Stimulated activated CD8-positive, alpha-beta memory T cell treated with anti-CD3 and anti-CD28 coated beads, Interleukin-12 subunit alpha, Interleukin-12 subunit beta, amount 100 ng/mL, for 1 hour (primary cell): ENCODE measurements around the gene NAT14.
"Not testable (repeated sequence)": the region's sequence is repeated elsewhere in the genome, so short reads cannot be mapped to it uniquely, and the experiment has no call there.

Experiments used
- DNase-seq: peaks from one replicate; pipeline ENCODE4 v3.0.0-alpha.2; 2020; ENCODE audit warnings: low read depth

The NAT14 gene

DNA sequence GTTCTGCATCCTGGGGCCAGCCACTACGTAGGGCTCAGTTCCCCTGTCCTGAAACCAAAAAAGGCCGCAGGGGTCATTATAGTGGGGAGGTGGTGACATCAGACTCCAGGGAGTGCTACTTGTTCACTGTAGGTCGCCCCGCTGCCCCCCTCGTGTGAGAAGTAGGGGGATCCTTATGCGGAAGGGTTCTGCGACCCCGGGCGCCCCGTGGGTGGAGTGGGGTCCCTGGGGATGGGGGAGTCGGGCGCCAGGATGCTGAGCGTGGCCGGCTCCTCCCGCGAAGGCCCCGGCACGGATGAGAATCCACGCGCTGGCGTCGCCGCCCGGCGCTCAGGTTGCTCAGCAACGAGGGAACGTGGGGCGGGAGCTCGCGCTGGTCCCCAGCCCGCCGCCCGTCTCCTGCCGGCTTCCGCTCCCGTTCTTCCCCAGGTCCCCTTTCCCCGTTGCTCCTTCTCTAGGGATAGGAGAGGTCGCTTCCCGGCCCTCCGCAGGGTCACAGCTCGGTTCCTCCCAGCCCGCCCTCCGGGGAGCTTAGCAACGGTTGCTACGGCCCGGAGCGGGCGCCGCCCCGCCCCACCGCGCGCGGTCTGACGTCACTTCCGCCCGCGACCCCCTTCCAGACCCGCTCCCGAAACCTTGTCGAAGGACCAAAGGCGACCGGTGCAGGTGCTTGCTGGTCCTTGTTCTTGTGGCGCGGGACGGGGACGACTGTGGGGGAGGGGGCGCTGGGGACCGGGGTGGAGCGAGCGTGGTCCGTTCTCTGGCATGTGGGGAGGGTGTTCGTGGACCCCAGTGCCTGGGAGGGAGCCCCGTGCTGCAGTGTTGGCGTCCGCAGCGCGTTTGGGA lies at the start of gene NAT14:
NAT14 (plus strand) TSS at position 596 of the 846 bp plus-strand sequence. CDS start 521 bp downstream, outside the sequence.
- DNase-seq, result no peak

GRCh38 chr19:55436847-55437246 lies 48.1 kb upstream of the NAT14 start:
- no peak for DNase-seq

DNA sequence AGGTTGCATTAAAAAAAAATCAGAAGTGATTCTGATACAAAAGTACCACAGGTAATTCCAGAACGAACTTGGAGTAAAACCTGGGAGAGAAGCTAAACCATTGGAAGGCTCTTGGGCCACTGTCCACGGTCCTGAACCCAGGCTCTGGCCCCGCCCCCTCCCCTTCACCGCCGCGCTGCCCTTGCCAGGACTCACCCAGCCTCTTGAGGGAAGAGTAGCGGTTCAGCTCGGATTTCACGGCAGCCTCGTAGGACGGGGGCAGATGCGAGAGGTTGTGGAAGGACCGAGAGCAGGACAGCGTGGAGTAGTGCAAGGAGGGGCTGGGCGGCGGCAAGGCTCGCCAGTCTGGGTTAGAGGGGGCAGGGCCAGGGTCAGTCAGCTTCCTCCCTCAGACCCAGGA lies 47.6 kb upstream of the NAT14 start:
- no peak for DNase-seq

DNA sequence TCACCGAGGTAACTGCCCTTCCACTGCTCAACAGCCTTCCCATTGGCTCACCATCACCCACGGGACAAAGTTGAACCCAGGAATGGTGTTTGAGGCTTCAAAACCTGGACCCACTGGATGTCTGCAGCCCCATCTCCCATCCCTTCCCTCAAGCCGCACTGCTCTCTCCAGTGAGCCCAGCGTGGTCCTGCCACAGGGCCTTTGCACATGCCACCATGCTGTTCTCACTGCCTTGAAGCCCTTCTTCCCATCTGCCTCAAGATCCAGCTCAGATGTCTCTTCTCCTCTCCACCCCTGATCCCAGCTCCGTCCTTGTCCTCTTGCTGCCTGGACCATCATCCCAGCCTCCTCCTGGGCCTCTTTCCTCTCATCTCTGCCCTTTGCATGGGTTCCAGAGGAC lies 45.9 kb upstream of the NAT14 start:
- DNase-seq, result no peak

DNA sequence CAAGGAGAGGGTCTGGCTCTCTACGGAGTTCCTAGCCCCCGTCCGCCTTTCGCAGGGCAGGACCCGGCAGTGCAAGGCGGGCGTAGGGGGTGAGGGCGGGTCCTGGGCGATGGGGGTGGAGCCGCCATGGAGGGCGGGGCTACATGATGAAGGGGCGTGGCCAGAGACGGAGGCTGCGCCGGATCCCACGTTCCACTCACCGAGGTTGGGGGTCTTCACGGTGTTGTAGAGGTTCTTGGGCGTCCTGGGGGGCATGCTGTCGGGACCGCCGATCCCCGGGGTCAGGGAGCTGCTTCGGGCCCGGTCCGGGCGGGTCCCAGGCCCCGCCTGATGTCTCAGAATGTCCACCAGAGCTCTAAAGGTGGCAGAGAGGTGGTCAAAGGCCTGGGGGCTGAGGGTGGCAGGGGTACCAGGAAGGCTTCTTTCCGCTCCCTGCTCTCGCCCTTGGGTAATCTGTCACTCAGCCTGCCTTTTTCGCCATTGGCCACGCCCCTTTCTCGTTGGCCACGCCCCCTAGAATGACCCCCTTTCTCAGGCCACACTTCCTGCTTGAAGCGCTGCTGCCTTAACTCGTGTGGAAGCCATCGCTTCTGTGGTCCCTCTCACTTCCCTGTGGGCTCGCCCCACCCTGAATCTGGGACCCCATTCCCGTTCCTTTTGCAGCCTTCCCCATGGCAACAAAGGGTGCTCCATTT lies 44.4 kb upstream of the NAT14 start:
- no peak for DNase-seq

- DNase-seq, result no peak
Observed at GRCh38 chr19:55441319-55441691, 43.7 kb upstream of the NAT14 start.

DNA sequence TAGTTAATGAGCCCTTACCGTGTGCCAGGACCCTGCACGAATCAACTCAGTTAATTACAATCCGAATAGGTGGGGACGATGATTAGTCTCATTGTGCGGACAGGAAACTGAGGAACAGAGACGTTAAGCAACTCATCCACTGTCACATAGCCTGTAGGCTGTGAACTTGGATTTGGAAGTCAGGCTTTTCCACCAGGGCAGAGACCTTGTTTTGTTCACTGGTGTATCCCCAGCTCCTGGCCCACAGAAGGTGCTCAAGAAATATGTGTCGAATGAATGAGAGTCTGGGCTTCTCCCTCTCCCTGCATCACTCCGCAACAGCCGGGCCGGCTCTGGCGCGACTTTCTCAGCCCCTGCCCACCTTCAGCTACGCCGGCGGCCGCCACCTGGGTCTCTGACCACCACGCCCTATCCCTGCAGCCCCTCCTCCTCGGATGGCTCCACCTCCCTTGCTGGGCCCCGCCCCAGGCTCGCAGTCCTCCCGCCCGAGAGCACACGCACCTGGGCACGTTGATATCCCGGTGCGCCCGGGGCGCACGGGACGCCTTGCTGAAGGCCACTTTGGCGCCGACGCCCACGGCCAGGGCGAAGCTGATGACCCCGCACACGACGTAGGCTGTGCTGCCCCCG lies 43.2 kb upstream of the NAT14 start:
- DNase-seq, result no peak

DNA sequence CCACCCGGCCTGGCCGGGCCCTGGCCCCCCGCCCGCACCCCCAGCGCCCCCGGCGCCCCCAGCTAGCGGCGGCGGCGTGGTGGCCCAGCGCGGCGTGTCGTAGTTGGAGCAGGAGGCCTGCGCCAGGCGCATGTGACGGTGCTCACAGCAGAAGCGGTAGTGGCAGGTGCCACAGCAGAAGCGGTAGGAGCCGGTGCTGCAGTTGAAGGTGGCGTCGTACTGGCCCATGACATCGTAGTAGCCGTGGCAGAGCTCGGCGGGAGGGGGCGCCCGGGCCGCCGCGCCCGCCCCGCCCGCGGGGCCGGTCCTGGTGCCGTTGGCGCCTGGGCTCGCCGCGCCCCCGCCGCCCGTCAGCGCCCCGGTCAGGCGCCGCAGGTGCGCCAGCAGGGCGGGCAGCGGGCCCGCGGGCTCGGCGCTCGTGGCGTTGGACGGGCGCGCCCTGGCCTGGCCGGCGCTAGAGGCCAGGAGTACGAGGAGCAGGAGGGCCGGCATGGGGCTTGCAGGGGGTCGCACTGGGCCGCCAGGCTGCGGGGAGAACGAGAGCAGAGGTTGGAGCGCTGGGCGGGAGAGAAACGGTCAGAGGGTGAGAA lies 42.5 kb upstream of the NAT14 start:
- no peak for DNase-seq

DNA sequence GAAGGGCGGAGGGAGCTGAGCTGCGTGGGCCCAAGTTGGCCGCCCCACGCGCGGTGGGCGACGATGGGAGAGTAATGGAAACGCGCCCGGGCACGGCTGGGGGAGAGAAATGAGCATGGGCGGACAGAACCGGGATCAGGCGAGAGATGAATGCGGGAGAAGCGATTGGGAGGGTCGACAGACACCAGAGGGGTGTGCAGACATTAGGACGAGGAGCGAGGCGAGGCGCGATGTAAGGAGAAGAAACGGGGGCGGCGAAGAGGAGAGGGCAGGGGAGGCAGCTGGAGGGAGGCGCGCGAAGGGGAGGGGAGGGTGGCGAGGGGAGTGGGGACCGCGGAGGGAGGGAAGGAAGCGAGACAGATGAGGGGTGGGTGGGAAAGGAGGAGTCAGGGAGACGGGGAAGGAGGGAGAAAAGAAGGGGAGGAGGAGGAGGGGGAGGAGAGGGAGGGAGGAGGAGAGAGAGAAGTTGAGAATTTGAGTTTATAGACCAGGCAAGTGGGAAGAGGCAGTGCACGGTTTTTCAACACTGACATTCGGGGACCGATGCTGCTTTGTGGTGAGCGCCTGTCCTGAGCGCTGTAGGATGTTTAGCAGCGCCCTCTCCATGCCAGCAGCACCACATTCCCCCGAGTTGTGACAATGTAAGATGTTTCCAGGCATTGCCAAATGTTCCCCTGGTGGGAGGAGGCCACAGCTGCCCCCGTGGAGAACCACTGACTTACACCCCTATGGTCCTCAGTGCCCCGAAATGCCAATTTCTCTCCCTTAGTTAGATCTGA lies 41.8 kb upstream of the NAT14 start, which contains the start of gene SHISA7:
SHISA7 (minus strand) TSS at position 256 of the 779 bp plus-strand sequence. CDS start 437 bp downstream, outside the sequence.
- no peak for DNase-seq

GRCh38 chr19:55443824-55444480 lies 41.0 kb upstream of the NAT14 start:
- DNase-seq, result no peak

- no peak for DNase-seq
Observed at GRCh38 chr19:55444646-55445045, 40.3 kb upstream of the NAT14 start.

DNA sequence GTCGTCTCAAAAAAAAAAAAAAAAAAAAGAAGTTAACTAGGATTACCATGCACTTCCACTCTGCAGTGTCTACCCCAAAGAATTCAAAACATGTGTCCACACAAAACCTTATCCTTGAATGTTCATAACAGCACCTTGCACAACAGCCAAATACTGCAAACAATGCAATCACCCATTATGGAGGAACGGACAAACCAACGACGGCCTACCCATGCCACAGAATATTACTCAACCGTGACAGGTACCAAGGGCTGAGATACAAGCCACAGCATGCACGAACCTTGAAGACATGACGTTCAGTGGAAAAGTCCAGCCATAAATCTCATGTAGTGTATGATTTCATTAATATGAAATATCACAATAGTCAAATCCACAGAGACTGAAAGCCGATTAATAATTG lies 38.9 kb upstream of the NAT14 start:
- DNase-seq, result no peak

- no peak for DNase-seq
Observed at GRCh38 chr19:55447421-55448174, 37.4 kb upstream of the NAT14 start.

GRCh38 chr19:55448175-55448490 lies 36.9 kb upstream of the NAT14 start:
- not testable (repeated sequence) for DNase-seq

DNA sequence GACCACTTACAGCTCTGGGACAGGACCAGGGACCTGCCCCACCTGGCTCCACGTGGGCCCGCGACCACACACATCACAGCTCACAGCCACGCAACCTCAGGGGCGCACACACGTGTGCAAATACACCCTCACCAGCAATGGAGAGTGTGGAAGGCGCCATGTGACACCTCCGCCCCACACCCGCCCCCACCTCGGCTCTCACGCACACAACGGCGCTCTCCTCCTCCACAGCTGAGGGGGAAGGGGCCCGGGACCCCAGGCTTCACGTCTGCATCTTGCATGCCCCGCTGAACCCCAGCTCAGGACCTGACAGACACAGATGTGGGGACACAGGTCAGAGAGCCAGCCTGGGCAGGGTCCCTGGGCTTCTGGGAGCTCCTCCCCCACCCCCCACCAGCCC lies 35.5 kb upstream of the NAT14 start:
- no peak for DNase-seq

DNA sequence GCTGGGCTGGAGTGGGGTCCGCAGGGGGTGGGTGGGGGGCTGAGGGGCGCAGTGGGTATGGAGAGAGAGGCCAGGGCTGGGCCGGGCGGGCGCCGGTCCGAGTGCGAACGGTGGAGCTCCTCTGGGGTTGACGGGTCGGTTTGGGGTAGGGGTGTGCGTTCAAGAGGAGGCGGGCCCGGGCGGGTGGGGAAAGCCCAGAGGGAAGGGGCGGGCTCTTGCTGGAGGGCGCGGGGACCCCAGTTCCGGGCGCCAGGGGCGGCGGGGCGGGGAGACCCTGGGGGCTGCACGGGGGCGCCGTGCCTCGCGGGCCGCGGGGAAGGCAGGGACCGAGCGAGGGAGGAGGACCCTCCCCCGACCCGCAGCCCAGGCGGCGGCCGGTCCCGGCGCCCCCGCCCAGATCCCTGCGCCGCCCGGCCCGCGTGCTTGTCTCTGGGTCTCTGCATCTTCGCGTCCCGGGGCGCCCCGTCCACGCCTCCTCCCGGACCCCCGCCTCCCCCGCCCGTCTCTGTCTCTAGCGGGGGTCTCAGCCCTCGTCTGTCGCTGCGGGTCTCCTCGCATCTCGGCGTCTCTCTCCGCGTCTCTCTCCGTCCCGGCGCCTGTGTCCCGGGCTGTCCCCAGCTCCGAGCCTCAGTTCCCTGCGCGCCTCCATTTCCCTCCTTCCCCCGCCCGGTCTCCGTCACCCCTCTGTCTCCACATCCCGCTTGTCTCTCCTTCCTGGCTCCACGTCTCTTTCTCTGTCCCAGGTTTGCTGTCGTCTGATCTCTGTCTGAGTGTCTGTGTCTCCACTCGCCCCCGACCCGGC lies 33.6 kb upstream of the NAT14 start:
- DNase-seq, result no peak

GRCh38 chr19:55451965-55452748 lies 32.8 kb upstream of the NAT14 start:
- DNase-seq, result no peak

DNA sequence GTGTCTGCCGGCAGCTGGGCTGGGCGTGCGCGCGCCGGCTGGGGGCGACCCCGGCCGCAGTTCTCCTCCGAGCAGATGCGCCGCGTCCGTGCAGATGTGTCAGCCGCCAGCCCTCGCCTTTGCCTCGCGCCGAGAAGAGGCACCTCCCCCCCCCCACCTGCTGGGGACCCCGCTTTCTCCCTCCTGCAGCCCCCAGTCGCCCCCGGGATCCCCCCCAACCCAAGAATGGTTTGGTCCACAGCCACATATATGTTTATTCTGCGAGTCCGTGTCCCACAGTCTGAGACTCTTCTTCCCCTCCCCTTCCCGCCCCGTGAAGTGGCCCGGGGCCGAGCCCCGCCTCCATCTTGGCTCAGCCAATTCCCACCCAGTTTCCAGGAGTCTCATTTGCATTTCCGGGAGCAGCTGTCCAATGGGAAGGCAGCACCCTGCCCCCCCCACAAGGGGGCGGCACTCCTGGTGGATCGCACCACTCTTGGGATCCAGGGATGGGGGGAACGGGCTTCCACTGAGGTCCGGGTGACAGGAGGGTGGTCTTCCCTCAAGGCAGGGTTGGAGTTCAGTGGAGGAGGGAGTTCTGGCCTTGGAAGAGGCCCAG lies 32.1 kb upstream of the NAT14 start:
- no peak for DNase-seq
